Stomach (tissue), 4 donors: Measurements from ENCODE around the gene NUP210.

Source experiments
- CTCF ChIP-seq, 7 experiments: fragments of 450-650 bp in 4 of 7; fragments of 200-600 bp in 3 of 7; sonication (generic) in 3 of 7; IDR thresholded peaks; one replicate each; pipeline ENCODE4 v1.5.1; 2016 to 2019; ENCODE audit warnings: antibody characterized with exemption in 7 of 7, control low read depth in 2 of 7, mild to moderate bottlenecking in 1 of 7
- EP300 ChIP-seq: sonication (generic); formaldehyde crosslinking; IDR thresholded peaks from one replicate; pipeline ENCODE4 v1.6.1; 2017; ENCODE audit warnings: antibody characterized with exemption
- POLR2A ChIP-seq, 4 donors: fragments of 450-650 bp; IDR thresholded peaks; one replicate each; pipeline ENCODE4 v1.6.1; 2016; ENCODE audit warnings: antibody characterized with exemption in 4 of 4, control low read depth in 2 of 4, mild to moderate bottlenecking in 1 of 4, moderate library complexity in 1 of 4

- no peak for TF ChIP-seq CTCF (IDR thresholded peaks at IDR 0.05)
- TF ChIP-seq EP300, result no peak
- no peak for TF ChIP-seq POLR2A (IDR thresholded peaks at IDR 0.05)
These were observed 42.7 kb upstream of the NUP210 start for GRCh38 chr3:13462822-13463221.
